Astrocyte of the cerebellum (primary cell): ENCODE results near the gene JMJD1C.
A peak's percentile ranks its signal among the peaks of the same experiment; 100 is the strongest.
"Not testable (repeated sequence)": the region's sequence is repeated elsewhere in the genome, so short reads cannot be mapped to it uniquely, and the experiment has no call there.

Experiments
- DNase-seq: peaks from one replicate; pipeline ENCODE4 v3.0.0-alpha.2; 2011; ENCODE audit warnings: low read depth
- H3K4me3 ChIP-seq: 2 replicates; pipeline ENCODE4 v1.5.1; 2011; ENCODE audit warnings: mild to moderate bottlenecking, low read depth, low read length, moderate library complexity
- in situ Hi-C: cut with HindIII; loops from 2 replicates; pipeline ENCODE4 v1.10.0; 2017; ENCODE audit warnings: low sequenced_read_pairs
- TF ChIP-seq, protein P1 (sequence below): IDR thresholded peaks from 2 replicates; pipeline ENCODE4 v1.5.1; 2012; ENCODE audit warnings: low read length, low read depth, moderate library complexity, mild to moderate bottlenecking; ENCODE audit errors: missing control alignments

The JMJD1C gene

DNA sequence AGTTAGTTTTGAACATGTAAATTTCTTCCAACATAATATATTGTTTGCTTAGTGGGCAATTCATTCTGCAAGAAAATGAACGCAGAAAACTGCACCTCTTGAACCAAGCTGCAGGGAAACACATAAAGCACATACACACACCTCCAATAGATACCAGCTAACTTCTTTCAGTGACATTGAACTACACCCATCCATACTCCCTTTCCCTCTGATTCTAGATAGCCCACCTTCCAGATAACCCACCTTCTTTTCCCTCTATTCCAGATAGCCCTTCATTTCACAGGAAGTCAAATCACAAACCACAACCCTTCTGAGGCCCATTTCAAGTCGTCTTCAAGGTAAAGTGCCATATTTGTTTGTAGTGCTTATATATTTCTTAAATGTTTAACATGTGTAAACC lies 304.2 kb downstream of the JMJD1C start:
- no peak overlapping the region for H3K4me3 ChIP-seq
- TF ChIP-seq, protein P1, sequence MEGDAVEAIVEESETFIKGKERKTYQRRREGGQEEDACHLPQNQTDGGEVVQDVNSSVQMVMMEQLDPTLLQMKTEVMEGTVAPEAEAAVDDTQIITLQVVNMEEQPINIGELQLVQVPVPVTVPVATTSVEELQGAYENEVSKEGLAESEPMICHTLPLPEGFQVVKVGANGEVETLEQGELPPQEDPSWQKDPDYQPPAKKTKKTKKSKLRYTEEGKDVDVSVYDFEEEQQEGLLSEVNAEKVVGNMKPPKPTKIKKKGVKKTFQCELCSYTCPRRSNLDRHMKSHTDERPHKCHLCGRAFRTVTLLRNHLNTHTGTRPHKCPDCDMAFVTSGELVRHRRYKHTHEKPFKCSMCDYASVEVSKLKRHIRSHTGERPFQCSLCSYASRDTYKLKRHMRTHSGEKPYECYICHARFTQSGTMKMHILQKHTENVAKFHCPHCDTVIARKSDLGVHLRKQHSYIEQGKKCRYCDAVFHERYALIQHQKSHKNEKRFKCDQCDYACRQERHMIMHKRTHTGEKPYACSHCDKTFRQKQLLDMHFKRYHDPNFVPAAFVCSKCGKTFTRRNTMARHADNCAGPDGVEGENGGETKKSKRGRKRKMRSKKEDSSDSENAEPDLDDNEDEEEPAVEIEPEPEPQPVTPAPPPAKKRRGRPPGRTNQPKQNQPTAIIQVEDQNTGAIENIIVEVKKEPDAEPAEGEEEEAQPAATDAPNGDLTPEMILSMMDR, result no peak
- in situ Hi-C loops, result no loop called here
- DNase-seq, result no peak

DNA sequence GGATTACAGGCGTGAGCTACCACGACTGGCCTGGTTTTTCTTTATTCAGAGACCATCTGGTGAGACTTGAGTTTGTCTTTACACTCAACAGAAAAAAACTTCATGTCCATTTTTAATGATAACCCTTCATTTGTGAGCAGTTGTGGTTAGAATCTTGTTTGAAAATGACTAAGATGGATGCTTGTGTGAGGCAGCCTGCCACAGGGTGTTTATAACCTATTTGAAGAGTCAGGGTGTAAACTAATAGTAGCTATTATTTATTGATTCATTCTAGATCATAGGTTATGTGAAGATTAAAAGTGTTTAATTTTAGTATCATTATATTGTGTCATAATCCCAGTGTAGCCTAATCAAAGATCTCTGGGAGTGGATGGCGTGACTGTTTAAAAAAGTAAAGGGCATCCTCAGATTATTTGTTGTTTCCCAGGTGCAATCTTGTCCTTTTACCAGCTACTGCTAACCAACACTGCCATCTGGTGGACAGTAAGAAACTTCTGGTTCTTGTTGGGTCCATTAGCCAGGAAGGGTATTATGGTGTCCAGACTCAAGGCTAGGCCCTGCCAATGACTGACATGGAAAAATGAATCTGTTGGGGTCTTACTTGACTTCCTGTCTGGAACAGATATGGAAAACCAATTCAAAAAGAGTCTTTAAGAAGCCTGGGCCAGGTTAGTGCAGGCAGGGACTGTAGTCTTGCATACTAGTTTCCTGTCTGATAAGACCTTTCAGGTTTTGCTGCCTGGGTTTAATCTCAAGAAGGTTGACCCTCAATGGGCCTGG lies 307.7 kb downstream of the JMJD1C start:
- no peak overlapping the region for H3K4me3 ChIP-seq
- TF ChIP-seq, protein P1, result peak; percentile 77
- DNase-seq, result peak; percentile 91
- in situ Hi-C loops, result loop anchor here (5.0 kb wide), 1 partner anchor 891 kb away; the partner anchor contains the start of gene RTKN2

DNA sequence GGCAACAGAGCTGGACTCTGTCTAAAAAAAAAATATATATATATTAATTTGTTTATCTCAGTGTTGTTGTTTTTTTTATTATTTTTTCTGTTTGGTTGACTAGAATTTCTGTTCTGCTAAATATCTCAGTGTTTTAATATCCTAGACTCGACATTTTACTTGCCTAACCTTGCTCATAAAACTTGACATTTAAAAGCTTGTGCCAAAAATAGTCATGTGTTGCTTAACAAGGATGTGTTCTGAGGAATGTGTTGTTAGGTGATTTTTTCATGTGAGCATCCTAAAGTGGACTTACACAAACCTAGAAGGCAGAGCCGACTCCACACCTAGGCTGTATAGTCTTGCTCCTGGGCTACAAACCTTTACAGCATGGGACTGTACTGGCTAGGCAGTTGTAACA lies 309.5 kb downstream of the JMJD1C start:
- in situ Hi-C loops, result loop anchor here (5.0 kb wide), 1 partner anchor 889 kb away; the partner anchor contains the start of gene RTKN2
- TF ChIP-seq, protein P1, result no peak
- no peak overlapping the region for H3K4me3 ChIP-seq
- no peak for DNase-seq

DNA sequence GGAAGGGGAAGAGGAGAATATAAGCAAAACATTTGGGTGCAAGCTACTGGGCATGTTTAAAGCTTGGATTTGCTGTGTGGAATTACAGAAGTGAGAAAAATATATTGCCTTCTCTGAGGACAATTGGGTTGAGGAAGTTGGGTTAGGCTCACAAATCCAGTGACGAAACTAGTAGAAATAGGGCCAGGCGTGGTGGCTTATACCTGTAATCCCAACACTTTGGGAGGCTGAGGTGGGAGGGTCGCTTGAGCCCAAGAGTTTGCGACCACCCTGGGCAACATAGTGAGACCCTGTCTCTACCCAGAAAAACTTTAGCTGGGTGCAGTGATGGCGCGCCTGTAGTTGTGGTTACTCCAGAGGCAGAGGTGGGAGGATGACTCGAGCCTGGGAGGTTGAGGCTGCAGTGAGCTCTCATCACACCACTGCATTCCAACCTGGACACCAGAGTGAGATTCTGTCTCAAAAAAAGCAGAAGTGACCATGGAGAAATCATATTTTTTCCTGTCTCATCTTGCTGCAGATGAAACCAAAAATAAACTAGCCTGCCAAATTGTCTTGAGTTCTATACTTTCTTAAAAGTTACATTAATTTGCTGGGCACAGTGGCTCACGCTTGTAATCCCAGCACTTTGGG lies 310.3 kb downstream of the JMJD1C start:
- no peak for DNase-seq
- no peak overlapping the region for H3K4me3 ChIP-seq
- in situ Hi-C loops, result loop anchor here (5.0 kb wide), 1 partner anchor 888 kb away; the partner anchor contains the start of gene RTKN2
- TF ChIP-seq, protein P1, result no peak

DNA sequence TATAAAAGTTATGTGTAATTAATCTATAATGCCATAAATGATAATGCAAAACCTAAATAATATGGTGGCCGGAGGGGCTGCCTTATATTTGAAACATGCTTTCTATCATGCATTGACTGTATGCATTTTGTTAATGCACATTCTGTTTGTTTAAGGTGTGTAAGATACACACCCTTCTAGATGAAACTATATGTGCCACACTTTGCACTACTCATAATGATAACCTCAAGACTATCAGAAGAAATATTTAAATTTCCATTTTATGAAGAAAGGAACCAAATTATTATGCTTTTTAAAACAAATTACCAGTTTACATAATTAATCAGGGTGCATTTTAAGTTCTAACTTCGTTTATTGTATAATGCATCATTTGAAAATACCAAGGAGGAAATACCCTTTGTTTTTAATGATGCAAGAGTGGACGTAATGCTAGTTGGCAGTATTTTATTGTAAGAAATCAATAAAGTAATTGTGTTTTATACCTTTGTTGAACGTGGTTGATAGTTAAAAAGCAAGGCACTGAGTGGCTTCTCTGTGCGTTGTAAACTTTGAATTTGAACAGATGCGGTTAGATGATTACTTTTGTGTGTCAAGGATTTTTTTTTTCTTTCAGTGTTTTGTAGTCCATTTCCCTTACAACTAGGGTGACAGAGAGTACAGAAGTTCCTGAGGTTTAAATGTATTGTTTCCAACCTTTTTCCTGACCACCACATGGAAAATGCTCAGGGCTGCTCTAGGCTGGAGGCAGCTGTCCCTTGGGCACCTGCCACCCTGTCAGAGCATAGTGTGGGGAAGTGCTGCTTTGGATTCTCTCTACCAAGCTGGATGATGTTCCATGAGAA lies 311.0 kb downstream of the JMJD1C start:
- DNase-seq, result no peak
- no peak overlapping the region for H3K4me3 ChIP-seq
- TF ChIP-seq, protein P1, result no peak
- in situ Hi-C loops, result loop anchor here (5.0 kb wide), 1 partner anchor 887 kb away; the partner anchor contains the start of gene RTKN2

DNA sequence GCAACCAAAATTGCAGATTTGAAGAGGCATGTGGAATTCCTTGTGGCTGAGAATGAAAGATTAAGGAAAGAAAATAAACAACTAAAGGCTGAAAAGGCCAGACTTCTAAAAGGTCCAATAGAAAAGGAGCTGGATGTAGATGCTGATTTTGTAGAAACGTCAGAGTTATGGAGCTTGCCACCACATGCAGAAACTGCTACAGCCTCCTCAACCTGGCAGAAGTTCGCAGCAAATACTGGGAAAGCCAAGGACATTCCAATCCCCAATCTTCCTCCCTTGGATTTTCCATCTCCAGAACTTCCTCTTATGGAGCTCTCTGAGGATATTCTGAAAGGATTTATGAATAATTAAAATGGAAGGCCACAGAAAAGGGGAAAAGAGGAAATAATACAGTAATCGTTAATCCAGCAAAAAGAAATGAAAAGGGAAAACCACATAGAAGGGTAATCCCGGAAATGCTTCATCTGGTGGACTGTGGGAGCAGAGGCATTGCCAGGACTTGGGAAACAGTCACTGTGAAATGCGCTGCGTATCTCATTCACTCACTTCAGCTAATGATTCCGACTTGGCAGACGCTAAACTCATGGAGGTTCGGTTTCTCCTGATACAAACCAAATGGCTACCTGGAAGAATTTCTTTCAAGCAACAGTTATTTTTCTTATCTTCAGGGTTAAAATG lies 311.8 kb downstream of the JMJD1C start:
- DNase-seq, in situ Hi-C loops, H3K4me3 ChIP-seq: not testable (repeated sequence)
